ENCODE data around the gene CD7.

Gene CD7

DNA sequence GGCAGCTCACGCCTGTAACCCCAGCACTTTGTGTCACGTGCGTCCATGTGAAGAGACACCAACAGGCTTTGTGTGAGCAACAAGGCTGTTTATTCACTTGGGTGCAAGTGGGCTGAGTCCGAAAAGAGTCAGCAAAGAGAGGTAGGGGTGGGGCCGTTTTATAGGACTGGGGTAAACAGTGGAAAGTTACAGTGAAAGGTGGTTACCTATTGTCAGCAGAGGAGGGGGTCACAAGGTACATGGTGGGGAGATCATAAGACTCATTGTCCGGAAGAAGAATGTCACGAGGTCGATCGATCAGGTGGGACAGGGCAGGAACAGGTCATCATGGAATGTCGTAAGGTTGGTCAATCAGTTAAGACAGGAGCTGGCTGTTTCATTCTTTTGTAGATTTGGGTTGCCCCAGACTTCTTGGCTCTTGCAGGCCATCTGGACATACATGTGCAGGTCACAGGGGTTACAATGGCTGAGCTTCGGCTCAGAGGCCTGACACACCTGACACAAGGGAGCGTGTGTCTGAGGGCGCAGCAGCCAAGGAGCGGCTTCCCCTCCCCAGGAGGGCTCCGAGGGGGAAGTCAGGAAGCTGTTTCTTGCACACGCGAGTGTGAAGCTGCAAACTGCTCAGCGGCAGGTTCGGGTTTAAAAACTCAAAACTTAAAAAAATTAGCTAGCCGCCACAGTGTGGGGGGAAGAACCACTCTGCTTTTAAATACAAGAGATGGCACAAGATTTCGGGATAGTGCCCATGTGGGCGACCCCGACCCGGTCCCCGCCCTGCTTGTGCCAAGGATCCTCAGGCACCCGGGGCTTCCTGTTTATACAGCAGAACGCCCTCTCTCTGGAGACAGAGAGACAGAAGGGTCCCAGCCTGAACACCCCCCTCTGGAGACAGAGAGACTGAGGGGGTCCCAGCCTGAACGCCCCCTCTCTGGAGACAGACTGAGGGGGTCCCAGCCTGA is 29.2 kb upstream of the CD7 start:
- DNase-seq = no peak

DNA sequence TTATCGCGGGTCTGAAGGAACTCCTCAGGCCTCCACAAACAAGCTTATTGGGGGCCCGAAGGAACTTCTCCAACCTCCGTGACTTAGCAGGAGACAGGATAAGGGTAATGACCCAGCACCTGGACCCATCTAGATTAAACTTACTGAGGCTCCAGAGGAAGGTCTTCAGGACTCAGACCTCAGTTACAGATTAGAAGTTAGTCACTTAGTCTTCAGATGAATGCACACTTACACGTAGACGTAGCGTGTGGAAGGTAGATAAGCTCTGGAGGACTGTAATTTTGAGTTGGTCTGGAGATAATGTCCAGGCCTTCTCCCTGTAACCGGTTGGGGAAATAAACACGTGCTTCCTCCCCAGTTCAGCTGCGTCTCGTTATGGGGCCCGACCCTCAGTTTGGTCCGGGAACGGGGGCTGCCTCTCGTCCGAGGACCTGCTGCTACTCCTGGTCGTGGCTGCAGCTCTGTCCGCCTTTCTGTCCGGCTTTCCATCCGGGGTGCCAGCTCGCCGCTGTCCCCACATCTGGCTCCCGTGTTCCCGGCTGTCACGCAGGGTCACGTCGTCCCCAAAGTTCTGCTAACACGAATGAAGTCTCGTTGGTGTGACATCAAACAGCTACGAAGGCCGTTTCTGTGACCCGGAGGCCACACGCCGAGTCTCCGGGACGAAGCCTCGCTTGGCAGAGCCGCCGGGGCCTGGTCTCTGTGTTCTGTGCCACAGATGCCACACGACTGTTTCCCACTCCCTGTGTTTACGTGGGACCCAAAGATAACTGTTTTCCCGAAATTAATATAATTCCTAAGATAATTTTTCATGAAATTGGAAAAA is 28.0 kb upstream of the CD7 start:
- DNase-seq = no peak

DNA sequence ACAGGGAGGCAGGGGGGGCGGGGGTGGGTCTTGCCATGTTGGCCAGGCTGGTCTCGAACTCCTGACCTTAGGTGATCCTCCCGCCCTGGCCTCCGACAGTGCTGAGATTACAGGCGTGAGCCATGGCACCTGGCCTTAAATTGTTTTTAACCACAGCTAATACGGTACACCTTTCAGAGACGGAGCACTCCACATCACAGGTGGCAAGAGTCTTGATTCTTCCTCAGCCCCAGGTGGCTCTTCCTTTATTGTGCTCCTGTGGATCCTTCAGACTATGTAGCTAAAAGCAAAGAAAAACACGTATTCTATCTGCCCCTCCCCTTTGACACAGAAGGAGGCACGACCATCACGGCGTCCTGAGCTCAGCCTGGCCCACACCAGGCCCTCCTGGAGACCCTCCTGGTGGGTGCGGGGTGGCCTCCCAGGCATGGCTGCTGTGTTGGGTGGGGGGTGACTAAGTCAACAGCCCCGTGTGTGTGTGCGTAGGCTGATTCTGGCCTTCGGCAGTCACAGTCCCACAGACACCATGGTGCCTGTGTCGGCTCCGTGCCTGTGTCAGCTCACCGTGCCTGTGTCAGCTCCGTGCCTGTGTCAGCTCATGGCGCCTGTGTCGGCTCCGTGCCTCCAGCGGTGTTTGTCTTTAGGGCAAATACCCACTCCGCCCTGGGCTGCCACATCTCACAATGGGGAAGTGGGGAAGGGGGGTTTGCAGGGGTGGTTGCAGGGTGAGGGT is 26.9 kb upstream of the CD7 start:
- DNase-seq = no peak

DNA sequence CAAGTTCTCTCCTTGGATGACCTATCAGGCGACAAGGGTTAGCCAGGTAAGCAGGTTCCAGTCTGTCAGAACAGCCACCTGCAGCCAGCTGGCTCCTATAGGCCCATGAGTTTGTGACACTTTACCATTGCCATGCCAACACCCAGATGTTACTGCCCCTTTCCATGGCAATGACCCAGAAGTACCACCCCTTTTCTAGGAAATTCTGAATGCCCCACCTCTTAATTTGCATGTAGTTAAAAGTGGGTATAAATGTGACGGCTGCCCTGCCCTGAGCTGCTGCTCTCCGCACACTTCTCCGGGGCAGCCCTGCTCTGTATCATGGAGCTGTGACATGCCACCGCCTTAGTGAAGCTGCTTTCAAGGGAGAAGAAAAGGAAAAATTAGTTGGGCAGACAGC is 26.2 kb upstream of the CD7 start:
- no peak for DNase-seq

DNA sequence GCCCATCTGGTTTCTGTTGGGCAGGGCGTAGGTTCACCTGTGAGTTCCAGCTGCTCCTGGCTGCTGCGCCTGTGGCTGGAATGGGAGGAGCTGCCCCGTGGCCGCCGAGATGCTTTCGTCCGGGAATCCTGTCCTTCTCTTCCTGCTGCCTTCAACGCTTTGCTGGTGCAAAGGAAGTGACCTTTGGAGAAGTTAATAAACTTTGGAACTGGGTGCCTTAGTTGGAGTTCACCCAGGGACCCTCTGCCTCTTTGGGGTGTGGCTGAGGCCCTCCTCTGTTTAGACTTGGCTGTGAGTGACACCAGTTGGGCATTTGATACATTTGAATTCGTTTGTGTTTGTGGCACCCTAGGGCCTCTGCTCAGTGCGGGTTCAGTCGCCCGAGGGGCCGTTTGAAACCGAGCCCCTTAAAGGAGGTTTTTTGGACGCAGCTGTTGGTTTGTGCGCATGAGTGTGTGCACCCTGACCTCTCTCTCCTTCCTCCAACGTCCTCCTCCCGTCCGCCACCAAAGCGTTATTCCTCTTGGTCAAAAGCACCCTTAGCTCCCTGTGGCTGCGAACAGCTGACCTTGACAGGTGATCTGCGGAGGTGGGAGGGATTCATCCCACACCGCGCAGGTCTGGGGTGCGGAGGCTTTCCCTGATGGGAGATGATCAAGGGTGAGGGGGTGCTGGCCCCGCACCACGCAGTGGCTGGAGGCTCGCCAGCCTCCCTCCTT is 25.1 kb upstream of the CD7 start:
- no peak for DNase-seq

DNA sequence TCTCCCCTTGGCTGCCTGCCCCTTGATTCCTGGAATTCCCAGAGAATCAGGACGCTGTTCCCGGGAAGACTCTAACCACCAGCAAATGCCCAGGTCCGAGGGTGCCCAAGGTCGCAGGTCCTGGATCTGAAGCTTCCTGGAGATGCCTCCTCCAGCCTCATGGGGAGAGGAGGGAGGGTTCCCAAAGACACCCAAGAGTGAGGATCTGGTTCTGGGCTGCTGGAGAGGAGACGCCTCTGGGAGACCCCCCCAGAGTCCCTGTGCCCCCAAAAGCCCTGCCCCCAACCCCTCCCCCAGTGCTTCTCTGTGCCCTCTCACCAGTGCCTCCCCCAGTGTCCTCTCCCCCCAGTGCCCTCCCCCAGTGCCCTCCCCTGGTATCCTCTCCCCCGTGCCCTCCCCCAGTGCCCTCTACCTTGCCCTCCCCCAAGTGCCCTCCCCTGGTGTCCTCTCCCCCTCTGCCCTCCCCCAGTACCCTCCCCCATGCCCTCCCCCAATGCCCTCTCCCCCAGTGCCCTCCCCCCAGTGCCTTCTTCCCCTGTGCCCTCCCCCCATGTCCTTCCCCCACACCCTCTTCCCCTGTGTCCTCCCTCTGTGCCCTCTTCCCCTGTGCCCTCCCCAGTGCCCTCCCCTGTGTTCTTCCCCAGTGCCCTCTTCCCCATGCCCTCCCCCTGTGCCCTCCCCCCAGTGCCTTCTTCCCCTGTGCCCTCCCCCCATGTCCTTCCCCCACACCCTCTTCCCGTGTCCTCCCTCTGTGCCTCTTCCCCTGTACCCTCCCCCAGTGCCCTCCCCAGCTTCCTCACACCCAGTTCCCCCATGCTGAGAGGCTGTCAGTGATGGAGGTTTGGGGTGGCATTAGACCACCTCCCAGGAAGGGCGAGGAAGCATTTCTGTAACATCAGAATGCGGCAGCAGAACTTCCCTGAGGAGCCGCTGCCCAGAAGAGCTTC is 22.5 kb upstream of the CD7 start:
- no peak for DNase-seq

DNA sequence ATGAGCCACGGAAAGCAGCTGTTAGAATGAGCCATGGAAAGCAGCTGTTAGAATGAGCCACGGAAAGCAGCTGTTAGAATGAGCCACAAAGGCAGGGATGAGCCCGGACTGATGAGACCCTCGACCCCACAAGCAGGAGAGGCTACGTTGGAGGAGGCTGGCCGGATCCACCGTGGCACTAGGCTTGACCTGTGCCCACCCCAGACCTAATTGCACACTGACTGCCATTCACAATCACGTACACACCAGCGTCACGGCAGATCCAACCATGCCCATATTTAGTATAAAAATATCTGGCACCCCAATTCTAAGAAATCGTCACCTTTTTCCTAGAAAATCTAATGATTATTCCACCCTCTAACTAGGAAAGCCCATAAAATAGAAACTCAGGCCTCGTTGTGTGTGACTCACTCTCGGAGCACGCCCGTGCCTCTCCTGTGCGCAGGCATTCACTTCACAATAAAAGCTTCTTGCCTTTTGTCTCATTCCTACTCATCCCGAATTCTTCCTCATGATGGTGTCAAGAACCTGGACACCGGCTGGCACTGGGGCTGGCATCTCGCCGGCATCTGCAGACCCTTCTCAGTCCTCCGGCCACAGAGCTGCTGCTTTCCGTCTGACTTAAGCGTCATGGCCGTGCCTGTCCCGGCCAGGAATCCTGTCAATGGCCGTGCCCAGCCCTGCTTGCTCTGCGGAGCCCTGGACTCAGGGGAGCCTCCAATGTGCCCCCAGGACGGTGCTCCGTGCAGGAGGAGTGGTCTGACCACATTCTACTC is 21.6 kb upstream of the CD7 start:
- DNase-seq = no peak

DNA sequence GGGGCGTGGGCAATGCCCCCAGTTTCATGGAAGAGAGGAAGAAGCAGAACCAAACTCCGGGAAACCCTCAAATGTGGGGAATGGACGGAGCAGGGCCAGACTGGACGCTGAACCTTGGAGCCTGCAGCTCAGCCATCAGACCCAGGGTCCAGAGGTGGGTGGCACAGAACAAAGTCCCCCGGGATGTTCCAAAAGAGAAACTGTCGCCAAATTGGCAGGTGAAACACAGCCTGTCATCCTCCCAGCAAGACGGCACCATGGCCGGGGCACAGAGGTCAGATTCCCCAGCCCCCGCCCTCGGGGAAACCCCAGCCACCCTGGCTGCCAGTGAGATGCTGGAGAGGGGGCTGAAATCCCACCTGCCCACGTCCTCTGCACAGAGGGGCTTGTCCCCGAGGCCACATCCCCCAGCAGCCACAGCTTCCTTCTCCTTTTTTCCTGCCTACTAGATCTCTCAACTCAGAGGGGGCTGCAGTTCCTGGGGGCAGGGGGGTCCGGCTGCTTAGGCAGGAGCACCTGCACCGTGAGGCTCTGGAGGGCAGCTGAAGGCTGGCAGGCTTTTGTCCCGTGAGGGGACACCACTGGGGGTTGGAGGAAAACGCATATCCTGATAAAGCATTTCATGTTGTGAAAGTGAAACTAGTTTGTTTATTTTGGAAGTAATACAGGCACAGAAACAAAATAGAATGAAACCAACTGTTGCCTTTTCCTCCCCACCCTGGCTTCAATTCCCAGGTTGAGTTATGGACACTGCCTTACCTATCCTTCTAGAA is 17.4 kb upstream of the CD7 start:
- DNase-seq = peak in 1 of 2 donors; percentile 31

DNA sequence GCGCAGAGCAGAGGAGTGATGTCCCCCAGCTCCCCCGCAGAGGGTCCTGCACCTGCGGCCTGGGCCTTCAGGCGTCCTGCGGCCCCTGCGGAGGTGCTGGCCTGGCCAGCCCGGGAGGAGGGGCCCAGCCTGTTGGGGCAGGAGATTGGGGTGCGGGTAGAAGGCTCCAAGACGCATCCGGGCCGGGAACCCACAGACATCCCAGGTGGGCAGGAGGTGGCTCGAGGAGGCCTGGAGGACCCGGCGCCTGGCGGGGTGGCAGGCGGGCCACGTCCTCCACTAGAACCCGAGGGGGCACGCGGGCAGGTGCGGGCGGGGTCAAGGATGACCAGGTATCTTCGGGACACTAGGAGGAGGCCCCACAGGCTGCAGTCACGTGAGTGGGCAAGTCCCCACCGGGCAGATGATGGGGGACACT is 16.8 kb upstream of the CD7 start:
- DNase-seq = no peak

DNA sequence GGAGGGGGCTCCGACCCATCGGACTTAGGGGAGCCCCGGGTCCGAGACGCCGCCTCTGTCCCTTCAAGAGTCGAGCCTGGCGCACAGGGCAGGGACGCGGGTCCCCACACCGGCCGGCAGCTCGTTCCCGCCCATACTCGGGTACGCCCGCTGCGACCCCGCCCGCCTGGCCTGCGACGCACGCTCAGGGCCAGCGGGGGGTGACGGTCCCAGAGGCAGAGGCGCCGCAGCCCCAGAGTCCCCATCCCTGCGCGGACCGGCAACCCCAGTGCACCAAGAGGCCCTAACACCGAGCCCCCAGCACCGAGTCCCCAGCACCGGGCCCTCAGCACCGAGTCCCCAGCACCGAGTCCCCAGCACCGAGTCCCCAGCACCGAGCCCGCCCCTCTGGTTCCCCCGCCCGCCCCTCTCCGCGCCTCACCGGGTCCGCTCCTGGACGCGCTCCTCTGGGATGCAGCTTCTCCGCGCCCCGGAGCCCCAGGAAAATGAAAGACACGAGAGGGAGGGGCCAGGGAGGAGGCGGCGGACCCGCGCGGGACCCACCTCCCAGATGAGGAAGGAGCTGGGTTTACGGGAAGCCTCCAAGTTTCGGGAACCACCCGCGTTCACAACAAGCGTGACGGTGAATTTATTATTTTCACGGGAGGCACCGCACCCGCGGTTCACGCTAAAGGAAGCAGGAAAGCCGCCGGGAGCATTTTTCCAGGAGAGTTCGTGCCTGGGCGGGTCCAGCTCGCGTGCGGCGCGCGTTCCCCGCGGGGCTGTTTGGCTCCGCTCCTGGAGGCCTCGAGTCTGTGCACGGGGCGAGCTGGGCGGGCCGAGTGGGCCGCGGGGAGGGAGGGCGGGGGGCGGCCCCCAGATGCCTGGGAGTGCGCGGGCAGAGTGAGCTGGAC is 16.1 kb upstream of the CD7 start, which contains the start of gene SECTM1:
TSS of gene SECTM1 (minus strand) at position 488 of the 893 bp plus-strand sequence. CDS start 6,526 bp downstream, outside the sequence.
- DNase-seq = peak in 1 of 2 donors; percentile 22

DNA sequence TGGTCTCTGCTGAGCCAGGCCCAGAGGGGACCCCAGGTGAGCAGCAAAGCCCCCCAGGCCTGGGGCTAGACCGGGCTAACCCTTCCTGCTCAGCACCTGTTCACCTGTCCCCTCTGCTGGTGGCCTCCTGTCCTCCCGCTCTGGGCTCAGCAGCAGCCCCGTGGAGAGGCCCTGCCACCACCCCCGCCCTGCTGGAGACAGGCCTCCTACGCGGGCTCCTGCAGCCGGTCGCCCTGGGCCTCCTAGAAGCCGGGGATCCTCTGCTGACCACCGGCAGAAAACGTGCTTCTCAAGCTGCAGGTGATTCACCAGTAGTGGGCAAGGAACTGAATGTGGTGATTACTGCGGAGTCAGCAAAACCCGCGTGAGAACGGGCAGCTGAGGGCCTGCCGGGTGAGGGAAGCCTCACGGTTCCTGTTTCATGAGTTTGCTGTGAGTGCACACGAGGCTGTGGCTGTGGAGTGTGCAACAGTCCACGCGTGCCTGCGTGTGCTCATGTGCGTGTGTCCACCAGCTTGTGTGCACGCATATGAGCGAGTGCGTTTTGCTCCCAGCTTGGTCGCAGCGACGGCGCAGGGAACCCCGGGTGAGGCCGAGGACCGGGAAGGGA is 15.4 kb upstream of the CD7 start:
- peak; percentile 51 to 59 for DNase-seq

DNA sequence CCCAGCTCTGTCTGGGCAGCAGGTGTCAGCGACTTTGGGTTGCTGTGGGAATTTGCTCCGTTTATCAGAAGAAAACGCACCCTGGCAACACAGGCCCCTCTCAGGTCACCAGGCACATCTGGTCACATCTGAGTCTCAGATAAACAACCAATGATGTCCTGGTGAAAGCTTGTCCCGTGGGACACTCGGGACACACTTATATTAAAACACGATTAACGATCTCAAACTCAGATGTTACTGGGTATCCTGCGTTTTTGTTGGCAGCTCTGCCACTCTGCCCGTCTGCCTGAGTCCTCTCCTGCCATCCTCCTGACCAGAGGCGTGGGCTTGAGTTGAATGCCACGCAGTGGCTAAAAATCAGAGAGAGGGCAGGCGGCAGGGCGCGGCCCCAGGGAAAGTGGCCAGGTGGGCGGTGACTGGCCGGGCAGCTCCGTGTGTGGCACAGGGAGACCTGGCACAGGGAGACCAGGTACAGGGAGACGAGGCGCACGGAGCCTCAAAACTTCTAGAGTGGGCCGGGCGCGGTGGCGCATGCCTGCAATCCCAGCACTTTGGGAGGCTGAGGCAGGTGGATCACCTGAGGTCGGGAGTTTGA is 14.0 kb upstream of the CD7 start:
- DNase-seq = no peak

DNA sequence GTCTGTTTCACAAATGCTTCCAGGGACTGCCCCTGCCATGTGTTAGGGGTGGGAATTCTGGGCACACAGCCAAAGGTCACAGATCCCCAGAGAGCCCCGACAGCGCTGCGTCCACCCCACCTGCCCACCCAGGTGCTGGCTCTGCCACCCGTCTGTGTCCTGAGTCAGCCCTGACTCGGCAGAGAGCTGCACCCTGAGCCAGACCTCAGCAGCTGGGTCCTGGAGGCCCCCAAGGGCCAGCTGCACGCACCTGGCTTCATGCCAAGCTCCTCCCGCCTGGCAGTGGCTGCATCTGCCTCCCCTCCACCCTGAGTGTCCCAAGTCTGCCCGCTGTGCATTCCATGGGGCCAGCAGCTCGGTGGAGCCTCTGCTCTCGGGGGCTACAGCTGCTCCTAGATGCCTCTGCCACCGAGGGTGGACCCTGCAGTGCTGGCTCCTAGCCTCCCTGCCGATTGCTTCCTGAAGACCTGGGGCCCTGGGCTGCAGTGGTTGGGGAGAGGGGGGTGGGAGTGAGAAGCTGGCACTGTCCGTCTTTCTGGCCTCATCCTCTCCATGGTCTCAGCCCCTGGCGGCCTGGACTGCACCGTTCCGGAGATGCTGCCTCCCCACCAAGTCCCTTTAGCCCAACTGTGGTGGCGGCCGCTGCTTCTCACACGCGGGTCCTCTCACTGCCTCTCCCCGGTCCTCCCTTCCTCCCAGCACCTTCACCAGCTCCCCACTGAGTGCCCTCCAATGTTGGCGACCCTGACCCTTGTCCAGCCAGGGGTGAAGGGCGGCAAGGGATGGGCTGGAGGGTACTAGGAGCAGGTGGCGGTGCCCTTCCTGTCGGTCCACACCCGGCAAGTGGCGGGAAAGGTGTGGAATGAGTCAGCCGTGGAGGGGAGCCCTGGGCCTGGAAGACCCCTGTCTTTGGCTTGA is 13.2 kb upstream of the CD7 start:
- no peak for DNase-seq

DNA sequence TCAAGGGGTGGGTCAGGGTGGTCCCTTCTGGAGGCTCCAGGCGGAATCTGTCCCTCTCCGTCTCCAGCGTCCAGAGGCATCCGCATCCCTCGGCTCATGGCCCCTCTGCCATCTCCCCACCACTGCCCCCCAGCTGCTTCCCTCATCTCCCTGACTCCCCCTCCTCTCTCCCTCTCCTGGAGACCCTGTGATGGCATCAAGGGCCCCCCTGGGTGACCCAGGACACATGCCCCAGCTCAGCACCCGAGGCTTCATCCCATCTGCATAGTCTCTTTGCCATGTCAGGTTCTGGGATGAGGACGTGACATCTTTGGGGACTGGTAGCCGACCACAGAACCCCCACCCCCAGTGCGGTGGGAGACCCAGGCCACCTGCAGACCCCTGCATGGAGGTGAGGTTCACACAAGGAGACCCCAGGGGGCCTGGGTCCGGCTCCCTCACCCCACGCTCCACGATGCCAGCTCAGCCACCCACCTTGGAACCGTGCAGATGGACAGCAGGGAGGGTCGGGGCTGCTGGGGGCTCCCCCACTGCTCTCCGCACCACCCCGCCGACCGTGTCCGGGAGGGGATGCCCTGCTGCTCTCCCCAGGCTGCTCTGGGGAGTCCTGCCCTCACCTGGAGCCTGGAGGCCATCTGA is 12.4 kb upstream of the CD7 start:
- DNase-seq = no peak

DNA sequence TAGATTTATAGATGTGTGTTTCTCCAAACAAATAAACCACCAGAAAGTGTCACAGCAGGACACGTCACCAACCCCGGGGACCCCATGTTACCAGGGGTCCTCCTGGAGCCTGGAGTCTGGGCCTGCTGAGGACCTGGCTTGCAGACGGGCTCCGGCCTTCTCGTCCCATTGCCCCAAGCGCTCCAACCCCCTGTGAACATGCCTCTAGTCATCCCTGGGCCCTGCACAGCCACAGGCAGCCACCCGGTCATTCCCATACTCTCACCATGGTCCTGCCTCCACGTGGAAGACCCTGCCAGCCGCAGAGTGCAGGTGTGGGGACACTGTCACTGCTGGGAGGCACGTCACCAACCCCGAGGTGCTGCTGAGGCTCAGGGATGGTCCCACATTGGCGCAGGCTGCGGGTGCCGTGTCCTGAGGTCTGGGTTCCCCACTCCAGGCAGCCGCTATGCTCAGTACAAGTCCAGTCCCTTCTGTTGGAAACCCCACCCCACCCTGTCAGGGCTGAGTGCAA is 11.6 kb upstream of the CD7 start:
- DNase-seq = no peak

Measured in inflammatory macrophage treated with lipopolysaccharide for 1 hour (primary cell).